UCSD-AML1 (cell line): Measurements from ENCODE around the gene SEZ6L2.
"Not testable (repeated sequence)": the region's sequence is repeated elsewhere in the genome, so short reads cannot be mapped to it uniquely, and the experiment has no call there.

Experiments used
- DNase-seq: peaks from one replicate; lab custom pipeline; 2025; ENCODE audit not compliant: unreplicated experiment; lab: John Stamatoyannopoulos, UW

SEZ6L2 gene

GRCh38 chr16:29899516-29900101, at the start of gene SEZ6L2:
SEZ6L2 (minus strand) TSS chr16:29899550; CDS start chr16:29899019, 531 bp downstream.
- peak; percentile 88 for DNase-seq

- no peak for DNase-seq
Measured at GRCh38 chr16:29947897-29948296, 48.5 kb upstream of the SEZ6L2 start.

- no peak for DNase-seq
Measured at GRCh38 chr16:29943846-29944799, 44.8 kb upstream of the SEZ6L2 start.

GRCh38 chr16:29940656-29941055, 41.3 kb upstream of the SEZ6L2 start:
- no peak for DNase-seq

- DNase-seq = not testable (repeated sequence)
Measured at GRCh38 chr16:29931750-29932149, 32.4 kb upstream of the SEZ6L2 start.

GRCh38 chr16:29927070-29927905, 27.9 kb upstream of the SEZ6L2 start:
- DNase-seq = no peak

- no peak for DNase-seq
Measured at GRCh38 chr16:29926711-29927052, 27.3 kb upstream of the SEZ6L2 start.

- peak; percentile 92 for DNase-seq
Measured at GRCh38 chr16:29925781-29926710, 26.7 kb upstream of the SEZ6L2 start, which contains the start of gene KCTD13. KCTD13 (minus strand) TSS chr16:29926226; CDS start chr16:29926033, 193 bp downstream.

GRCh38 chr16:29925105-29925756, 25.9 kb upstream of the SEZ6L2 start:
- DNase-seq = no peak

GRCh38 chr16:29922986-29923501, 23.7 kb upstream of the SEZ6L2 start:
- DNase-seq = no peak

GRCh38 chr16:29922326-29922725, 23.0 kb upstream of the SEZ6L2 start:
- no peak for DNase-seq

- DNase-seq = no peak
Measured at GRCh38 chr16:29921034-29921385, 21.7 kb upstream of the SEZ6L2 start.

- no peak for DNase-seq
Measured at GRCh38 chr16:29920288-29921033, 21.1 kb upstream of the SEZ6L2 start.

GRCh38 chr16:29916979-29917378, 17.6 kb upstream of the SEZ6L2 start:
- DNase-seq = no peak

- no peak for DNase-seq
Measured at GRCh38 chr16:29915590-29916247, 16.4 kb upstream of the SEZ6L2 start.

- no peak for DNase-seq
Measured at GRCh38 chr16:29913514-29913913, 14.2 kb upstream of the SEZ6L2 start.

- no peak for DNase-seq
Measured at GRCh38 chr16:29912087-29912486, 12.7 kb upstream of the SEZ6L2 start.

- no peak for DNase-seq
Measured at GRCh38 chr16:29911676-29912010, 12.3 kb upstream of the SEZ6L2 start.
